PC-3 (cell line): ENCODE data around the gene MRPS12.

Experiments used
- EZH2 ChIP-seq: fragments of 300-600 bp; sonication (generic); IDR thresholded peaks from one replicate; pipeline ENCODE4 v1.6.1; 2017; ENCODE audit warnings: antibody characterized with exemption, mild to moderate bottlenecking, low read length; ENCODE audit not compliant: unreplicated experiment
- EZH2phosphoT487 ChIP-seq: fragments of 300-600 bp; sonication (generic); IDR thresholded peaks from 2 replicates; pipeline ENCODE4 v1.6.1; 2018; ENCODE audit warnings: mild to moderate bottlenecking, antibody characterized with exemption, low read length, borderline replicate concordance
- TF ChIP-seq, protein P1 (sequence below): fragments of 300-600 bp; sonication (generic); conservative IDR thresholded peaks from 2 replicates; pipeline ENCODE4 v1.5.1; 2017; ENCODE audit warnings: antibody characterized with exemption, low read depth, mild to moderate bottlenecking, low read length

- TF ChIP-seq, protein P1, sequence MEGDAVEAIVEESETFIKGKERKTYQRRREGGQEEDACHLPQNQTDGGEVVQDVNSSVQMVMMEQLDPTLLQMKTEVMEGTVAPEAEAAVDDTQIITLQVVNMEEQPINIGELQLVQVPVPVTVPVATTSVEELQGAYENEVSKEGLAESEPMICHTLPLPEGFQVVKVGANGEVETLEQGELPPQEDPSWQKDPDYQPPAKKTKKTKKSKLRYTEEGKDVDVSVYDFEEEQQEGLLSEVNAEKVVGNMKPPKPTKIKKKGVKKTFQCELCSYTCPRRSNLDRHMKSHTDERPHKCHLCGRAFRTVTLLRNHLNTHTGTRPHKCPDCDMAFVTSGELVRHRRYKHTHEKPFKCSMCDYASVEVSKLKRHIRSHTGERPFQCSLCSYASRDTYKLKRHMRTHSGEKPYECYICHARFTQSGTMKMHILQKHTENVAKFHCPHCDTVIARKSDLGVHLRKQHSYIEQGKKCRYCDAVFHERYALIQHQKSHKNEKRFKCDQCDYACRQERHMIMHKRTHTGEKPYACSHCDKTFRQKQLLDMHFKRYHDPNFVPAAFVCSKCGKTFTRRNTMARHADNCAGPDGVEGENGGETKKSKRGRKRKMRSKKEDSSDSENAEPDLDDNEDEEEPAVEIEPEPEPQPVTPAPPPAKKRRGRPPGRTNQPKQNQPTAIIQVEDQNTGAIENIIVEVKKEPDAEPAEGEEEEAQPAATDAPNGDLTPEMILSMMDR: no peak
- TF ChIP-seq EZH2: no peak
- no peak for TF ChIP-seq EZH2phosphoT487
These were observed 14.3 kb downstream of the MRPS12 start for GRCh38 chr19:38944981-38945506.
